Suprapubic skin (tissue), 3 donors: ENCODE measurements around the gene PPP3CB.

Experiments used
- EP300 ChIP-seq: sonication (generic); formaldehyde crosslinking; IDR thresholded peaks from one replicate; pipeline ENCODE4 v1.6.1; 2017; ENCODE audit warnings: antibody characterized with exemption
- POLR2A ChIP-seq, 2 donors: fragments of 450-650 bp; IDR thresholded peaks; one replicate each; pipeline ENCODE4 v1.6.1; 2017; ENCODE audit warnings: antibody characterized with exemption in 2 of 2, mild to moderate bottlenecking in 2 of 2, moderate library complexity in 2 of 2
- TF ChIP-seq, protein P1 (sequence below), 2 donors: fragments of 200-600 bp in 1 of 2; fragments of 450-650 bp in 1 of 2; sonication (generic) in 1 of 2; IDR thresholded peaks; one replicate each; pipeline ENCODE4 v1.5.1; 2016 to 2019; ENCODE audit warnings: antibody characterized with exemption in 2 of 2, mild to moderate bottlenecking in 1 of 2, moderate library complexity in 1 of 2

DNA sequence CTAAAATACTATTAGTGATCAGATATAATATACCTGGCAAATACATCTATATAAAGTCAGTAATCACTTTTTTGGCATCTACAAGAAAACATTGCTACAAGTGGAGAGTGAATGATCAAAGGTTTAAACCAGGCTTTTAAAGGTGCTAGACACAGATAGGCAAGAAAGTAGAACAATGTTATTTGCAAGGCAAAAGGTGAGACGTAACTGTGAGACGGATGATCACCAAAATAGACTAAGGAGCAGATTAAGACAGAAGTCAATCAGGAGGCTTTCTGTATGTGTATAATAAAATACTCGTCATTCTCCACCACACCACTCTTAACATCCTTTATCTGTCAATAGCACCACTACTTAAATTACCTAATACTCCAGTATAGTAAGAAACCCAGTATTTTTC lies 90.3 kb downstream of the PPP3CB start:
- TF ChIP-seq POLR2A (IDR thresholded peaks at IDR 0.05) = no peak
- TF ChIP-seq, protein P1, sequence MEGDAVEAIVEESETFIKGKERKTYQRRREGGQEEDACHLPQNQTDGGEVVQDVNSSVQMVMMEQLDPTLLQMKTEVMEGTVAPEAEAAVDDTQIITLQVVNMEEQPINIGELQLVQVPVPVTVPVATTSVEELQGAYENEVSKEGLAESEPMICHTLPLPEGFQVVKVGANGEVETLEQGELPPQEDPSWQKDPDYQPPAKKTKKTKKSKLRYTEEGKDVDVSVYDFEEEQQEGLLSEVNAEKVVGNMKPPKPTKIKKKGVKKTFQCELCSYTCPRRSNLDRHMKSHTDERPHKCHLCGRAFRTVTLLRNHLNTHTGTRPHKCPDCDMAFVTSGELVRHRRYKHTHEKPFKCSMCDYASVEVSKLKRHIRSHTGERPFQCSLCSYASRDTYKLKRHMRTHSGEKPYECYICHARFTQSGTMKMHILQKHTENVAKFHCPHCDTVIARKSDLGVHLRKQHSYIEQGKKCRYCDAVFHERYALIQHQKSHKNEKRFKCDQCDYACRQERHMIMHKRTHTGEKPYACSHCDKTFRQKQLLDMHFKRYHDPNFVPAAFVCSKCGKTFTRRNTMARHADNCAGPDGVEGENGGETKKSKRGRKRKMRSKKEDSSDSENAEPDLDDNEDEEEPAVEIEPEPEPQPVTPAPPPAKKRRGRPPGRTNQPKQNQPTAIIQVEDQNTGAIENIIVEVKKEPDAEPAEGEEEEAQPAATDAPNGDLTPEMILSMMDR (IDR thresholded peaks at IDR 0.05) = no peak
- TF ChIP-seq EP300 = no peak
